DLD1 (cell line): Measurements from ENCODE around the gene MOCS1.
"Not testable (repeated sequence)": the region's sequence is repeated elsewhere in the genome, so short reads cannot be mapped to it uniquely, and the experiment has no call there.

ENCODE experiments used
- in situ Hi-C: cut with HindIII; loops from 2 replicates; pipeline ENCODE4 v1.10.0; 2017; ENCODE audit warnings: low sequenced_read_pairs

The MOCS1 gene

GRCh38 chr6:39934131-39934757, at the start of gene MOCS1:
TSS of gene MOCS1 (minus strand) at chr6:39934462. CDS start at chr6:39934417, 45 bp downstream.
- in situ Hi-C loops: no loop called here

- in situ Hi-C loops: no loop called here
Observed at GRCh38 chr6:39984051-39984450, 49.8 kb upstream of the MOCS1 start.

GRCh38 chr6:39983193-39983592, 48.9 kb upstream of the MOCS1 start:
- in situ Hi-C loops: no loop called here

GRCh38 chr6:39982720-39983119, 48.5 kb upstream of the MOCS1 start:
- in situ Hi-C loops: no loop called here

GRCh38 chr6:39980839-39981580, 46.7 kb upstream of the MOCS1 start:
- in situ Hi-C loops: no loop called here

GRCh38 chr6:39979461-39980328, 45.4 kb upstream of the MOCS1 start:
- in situ Hi-C loops: no loop called here

GRCh38 chr6:39978240-39978639, 44.0 kb upstream of the MOCS1 start:
- in situ Hi-C loops: no loop called here

- in situ Hi-C loops: no loop called here
Observed at GRCh38 chr6:39973661-39974060, 39.4 kb upstream of the MOCS1 start.

- in situ Hi-C loops: not testable (repeated sequence)
Observed at GRCh38 chr6:39972717-39973116, 38.5 kb upstream of the MOCS1 start.

GRCh38 chr6:39971131-39971530, 36.9 kb upstream of the MOCS1 start:
- in situ Hi-C loops: not testable (repeated sequence)

GRCh38 chr6:39965751-39966150, 31.5 kb upstream of the MOCS1 start:
- in situ Hi-C loops: no loop called here

- in situ Hi-C loops: no loop called here
Observed at GRCh38 chr6:39964530-39964929, 30.3 kb upstream of the MOCS1 start.

- in situ Hi-C loops: no loop called here
Observed at GRCh38 chr6:39964094-39964493, 29.8 kb upstream of the MOCS1 start.

- in situ Hi-C loops: no loop called here
Observed at GRCh38 chr6:39962831-39963230, 28.6 kb upstream of the MOCS1 start.

GRCh38 chr6:39961178-39961577, 26.9 kb upstream of the MOCS1 start:
- in situ Hi-C loops: no loop called here

GRCh38 chr6:39958947-39959346, 24.7 kb upstream of the MOCS1 start:
- in situ Hi-C loops: no loop called here

GRCh38 chr6:39956936-39957335, 22.7 kb upstream of the MOCS1 start:
- in situ Hi-C loops: no loop called here

GRCh38 chr6:39953076-39953618, 18.9 kb upstream of the MOCS1 start:
- in situ Hi-C loops: no loop called here

GRCh38 chr6:39952167-39952566, 17.9 kb upstream of the MOCS1 start:
- in situ Hi-C loops: no loop called here

- in situ Hi-C loops: no loop called here
Observed at GRCh38 chr6:39951716-39952115, 17.5 kb upstream of the MOCS1 start.

- in situ Hi-C loops: no loop called here
Observed at GRCh38 chr6:39951191-39951590, 16.9 kb upstream of the MOCS1 start.
